CMK (cell line): ENCODE data around the gene MDM2.

ENCODE experiments used
- DNase-seq: peaks from one replicate; pipeline ENCODE4 v3.0.0-alpha.2; 2010; ENCODE audit warnings: low read depth

Gene MDM2

GRCh38 chr12:68878846-68879245, 70.9 kb downstream of the MDM2 start:
- no peak for DNase-seq

GRCh38 chr12:68880660-68881325, 72.8 kb downstream of the MDM2 start:
- no peak for DNase-seq

GRCh38 chr12:68882251-68882964, 74.4 kb downstream of the MDM2 start:
- no peak for DNase-seq

- DNase-seq: no peak
Observed at GRCh38 chr12:68883151-68883550, 75.2 kb downstream of the MDM2 start.

GRCh38 chr12:68884251-68884650, 76.3 kb downstream of the MDM2 start:
- DNase-seq: no peak

GRCh38 chr12:68885381-68885780, 77.4 kb downstream of the MDM2 start:
- no peak for DNase-seq

- no peak for DNase-seq
Observed at GRCh38 chr12:68886636-68887572, 78.9 kb downstream of the MDM2 start.

- no peak for DNase-seq
Observed at GRCh38 chr12:68887641-68888040, 79.7 kb downstream of the MDM2 start.

- no peak for DNase-seq
Observed at GRCh38 chr12:68888243-68888642, 80.3 kb downstream of the MDM2 start.

GRCh38 chr12:68890701-68891113, 82.7 kb downstream of the MDM2 start:
- DNase-seq: no peak

GRCh38 chr12:68891141-68891540, 83.2 kb downstream of the MDM2 start:
- DNase-seq: no peak

- DNase-seq: no peak
Observed at GRCh38 chr12:68893201-68893600, 85.2 kb downstream of the MDM2 start.

- DNase-seq: no peak
Observed at GRCh38 chr12:68893741-68894140, 85.8 kb downstream of the MDM2 start.

- DNase-seq: no peak
Observed at GRCh38 chr12:68894276-68894855, 86.4 kb downstream of the MDM2 start.

GRCh38 chr12:68896881-68897540, 89.0 kb downstream of the MDM2 start:
- no peak for DNase-seq

- no peak for DNase-seq
Observed at GRCh38 chr12:68899251-68899771, 91.3 kb downstream of the MDM2 start.

GRCh38 chr12:68900241-68900640, 92.3 kb downstream of the MDM2 start:
- DNase-seq: no peak
